ENCODE data around the gene SLC25A42.

- TF ChIP-seq EZH2phosphoT487 (IDR thresholded peaks at IDR 0.05; ENCODE audit: insufficient read depth, low read depth) (no peak), EZH2 (IDR thresholded peaks at IDR 0.05; ENCODE audit: insufficient read depth, poor library complexity, severe bottlenecking) (no peak)
These were observed 42.3 kb downstream of the SLC25A42 start for GRCh38 chr19:19106056-19106551.

Data from GM23248 (cell line).